Measurements from ENCODE around the gene PARD3.

DNA sequence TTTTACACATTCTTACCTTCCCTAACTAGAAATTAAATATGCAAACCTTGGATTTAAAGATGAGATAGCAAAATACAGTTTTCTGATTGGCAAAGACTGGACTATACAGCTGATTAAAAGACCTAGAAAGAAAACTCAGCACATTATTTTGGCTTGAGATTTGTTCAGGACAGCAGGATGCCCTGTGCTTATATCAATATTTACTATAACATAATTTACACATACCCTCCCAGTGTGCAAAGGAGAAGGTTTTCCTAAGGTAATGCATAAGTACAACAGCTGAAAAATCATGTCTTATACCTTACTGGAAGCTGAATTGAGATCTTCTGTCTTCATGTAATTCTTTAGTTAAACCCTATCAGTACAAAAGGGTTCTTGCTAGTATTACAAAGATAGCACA is 458.6 kb downstream of the PARD3 start:
- TF ChIP-seq CTCF (IDR thresholded peaks at IDR 0.05) (no peak), POLR2A (IDR thresholded peaks at IDR 0.05) (no peak)
